ENCODE results near the gene TSEN2.

The TSEN2 gene

GRCh38 chr3:12496453-12496761 is 12.1 kb downstream of the TSEN2 start:
- Mint-ChIP-seq H3K9me3 (ENCODE audit: low read depth) (no peaks in the 10 kb centered on the region), H3K36me3 (peaks cover 41% of the 10 kb centered on the region), H3K27me3 (no peaks in the 10 kb centered on the region), H3K4me1 (ENCODE audit: low read depth) (peaks cover 3% of the 10 kb centered on the region), H3K4me3 (no peak overlapping the region), H3K27ac (no peak overlapping the region)

- Mint-ChIP-seq H3K27ac (no peak overlapping the region), H3K36me3 (peaks cover 39% of the 10 kb centered on the region), H3K27me3 (no peaks in the 10 kb centered on the region), H3K4me3 (no peak overlapping the region), H3K4me1 (ENCODE audit: low read depth) (peaks cover 3% of the 10 kb centered on the region), H3K9me3 (ENCODE audit: low read depth) (no peaks in the 10 kb centered on the region)
Observed at GRCh38 chr3:12499474-12499873, 15.2 kb downstream of the TSEN2 start.

- Mint-ChIP-seq H3K27me3 (no peaks in the 10 kb centered on the region), H3K36me3 (peaks cover 38% of the 10 kb centered on the region), H3K4me1 (ENCODE audit: low read depth) (peaks cover 3% of the 10 kb centered on the region), H3K4me3 (no peak overlapping the region), H3K9me3 (ENCODE audit: low read depth) (no peaks in the 10 kb centered on the region), H3K27ac (no peak overlapping the region)
Observed at GRCh38 chr3:12501360-12502020, 17.2 kb downstream of the TSEN2 start.

- peaks cover 26% of the 10 kb centered on the region for H3K36me3 Mint-ChIP-seq
Observed at GRCh38 chr3:12503126-12503957, 19.1 kb downstream of the TSEN2 start.

GRCh38 chr3:12506201-12506709 is 22.0 kb downstream of the TSEN2 start:
- no peaks in the 10 kb centered on the region for H3K9me3 Mint-ChIP-seq (ENCODE audit: low read depth)
- H3K4me1 Mint-ChIP-seq (ENCODE audit: low read depth): no peaks in the 10 kb centered on the region
- no peak overlapping the region for H3K27ac Mint-ChIP-seq
- H3K36me3 Mint-ChIP-seq: peaks cover 17% of the 10 kb centered on the region
- no peaks in the 10 kb centered on the region for H3K27me3 Mint-ChIP-seq
- no peak overlapping the region for H3K4me3 Mint-ChIP-seq

More at GRCh38 chr3:12503126-12503957, 19.1 kb downstream of the TSEN2 start:
- H3K27ac Mint-ChIP-seq: no peak overlapping the region
- no peak overlapping the region for H3K4me3 Mint-ChIP-seq
- no peaks in the 10 kb centered on the region for H3K9me3 Mint-ChIP-seq (ENCODE audit: low read depth)
- peaks cover 1% of the 10 kb centered on the region for H3K4me1 Mint-ChIP-seq (ENCODE audit: low read depth)
- no peaks in the 10 kb centered on the region for H3K27me3 Mint-ChIP-seq

- H3K36me3 Mint-ChIP-seq: peaks cover 13% of the 10 kb centered on the region
- H3K4me1 Mint-ChIP-seq (ENCODE audit: low read depth): no peaks in the 10 kb centered on the region
- no peak overlapping the region for H3K27ac Mint-ChIP-seq
- no peaks in the 10 kb centered on the region for H3K27me3 Mint-ChIP-seq
- no peaks in the 10 kb centered on the region for H3K9me3 Mint-ChIP-seq (ENCODE audit: low read depth)
- no peak overlapping the region for H3K4me3 Mint-ChIP-seq
Observed at GRCh38 chr3:12507591-12508281, 23.5 kb downstream of the TSEN2 start.

GRCh38 chr3:12508291-12508700 is 24.0 kb downstream of the TSEN2 start:
- Mint-ChIP-seq H3K4me3 (no peak overlapping the region), H3K9me3 (ENCODE audit: low read depth) (no peaks in the 10 kb centered on the region), H3K36me3 (peaks cover 12% of the 10 kb centered on the region), H3K4me1 (ENCODE audit: low read depth) (no peaks in the 10 kb centered on the region), H3K27ac (no peak overlapping the region), H3K27me3 (no peaks in the 10 kb centered on the region)

- peaks cover 11% of the 10 kb centered on the region for H3K36me3 Mint-ChIP-seq
- no peaks in the 10 kb centered on the region for H3K9me3 Mint-ChIP-seq (ENCODE audit: low read depth)
- no peaks in the 10 kb centered on the region for H3K27me3 Mint-ChIP-seq
- no peak overlapping the region for H3K27ac Mint-ChIP-seq
- H3K4me1 Mint-ChIP-seq (ENCODE audit: low read depth): no peaks in the 10 kb centered on the region
- H3K4me3 Mint-ChIP-seq: no peak overlapping the region
Observed at GRCh38 chr3:12509466-12509865, 25.2 kb downstream of the TSEN2 start.

- peaks cover 11% of the 10 kb centered on the region for H3K36me3 Mint-ChIP-seq
- H3K27me3 Mint-ChIP-seq: no peaks in the 10 kb centered on the region
- no peak overlapping the region for H3K4me3 Mint-ChIP-seq
- H3K9me3 Mint-ChIP-seq (ENCODE audit: low read depth): no peaks in the 10 kb centered on the region
- no peaks in the 10 kb centered on the region for H3K4me1 Mint-ChIP-seq (ENCODE audit: low read depth)
- peak overlapping the region; percentile 5 for H3K27ac Mint-ChIP-seq
Observed at GRCh38 chr3:12512534-12513118, 28.3 kb downstream of the TSEN2 start.

- Mint-ChIP-seq H3K36me3 (peaks cover 12% of the 10 kb centered on the region), H3K9me3 (ENCODE audit: low read depth) (no peaks in the 10 kb centered on the region), H3K27me3 (no peaks in the 10 kb centered on the region), H3K4me1 (ENCODE audit: low read depth) (no peaks in the 10 kb centered on the region), H3K27ac (no peak overlapping the region), H3K4me3 (no peak overlapping the region)
Observed at GRCh38 chr3:12513694-12514446, 29.6 kb downstream of the TSEN2 start.

- no peaks in the 10 kb centered on the region for H3K9me3 Mint-ChIP-seq (ENCODE audit: low read depth)
Observed at GRCh38 chr3:12515631-12516030, 31.4 kb downstream of the TSEN2 start.

GRCh38 chr3:12516873-12517272 is 32.6 kb downstream of the TSEN2 start:
- Mint-ChIP-seq H3K36me3 (peaks cover 20% of the 10 kb centered on the region), H3K4me1 (ENCODE audit: low read depth) (no peaks in the 10 kb centered on the region), H3K27ac (no peak overlapping the region), H3K9me3 (ENCODE audit: low read depth) (no peaks in the 10 kb centered on the region), H3K4me3 (no peak overlapping the region), H3K27me3 (no peaks in the 10 kb centered on the region)

More at GRCh38 chr3:12515631-12516030, 31.4 kb downstream of the TSEN2 start:
- Mint-ChIP-seq H3K4me3 (no peak overlapping the region), H3K27me3 (no peaks in the 10 kb centered on the region), H3K27ac (no peak overlapping the region), H3K4me1 (ENCODE audit: low read depth) (no peaks in the 10 kb centered on the region), H3K36me3 (peaks cover 15% of the 10 kb centered on the region)

GRCh38 chr3:12518261-12519028 is 34.2 kb downstream of the TSEN2 start:
- H3K36me3 Mint-ChIP-seq: peaks cover 22% of the 10 kb centered on the region
- H3K9me3 Mint-ChIP-seq (ENCODE audit: low read depth): no peaks in the 10 kb centered on the region

GRCh38 chr3:12521010-12521409 is 36.7 kb downstream of the TSEN2 start:
- Mint-ChIP-seq H3K4me1 (ENCODE audit: low read depth) (no peaks in the 10 kb centered on the region), H3K9me3 (ENCODE audit: low read depth) (no peaks in the 10 kb centered on the region), H3K27ac (no peak overlapping the region), H3K27me3 (no peaks in the 10 kb centered on the region), H3K36me3 (peaks cover 20% of the 10 kb centered on the region), H3K4me3 (no peak overlapping the region)

More at GRCh38 chr3:12518261-12519028, 34.2 kb downstream of the TSEN2 start:
- Mint-ChIP-seq H3K4me1 (ENCODE audit: low read depth) (no peaks in the 10 kb centered on the region), H3K4me3 (no peak overlapping the region), H3K27me3 (no peaks in the 10 kb centered on the region), H3K27ac (no peak overlapping the region)

All from activated naive CD8-positive, alpha-beta T cell (primary cell).